ENCODE results near the gene ITGB2.
A peak's percentile ranks its signal among the peaks of the same experiment; 100 is the strongest.

The ITGB2 gene

GRCh38 chr21:44878053-44878982 is 42.4 kb downstream of the ITGB2 start:
- Histone ChIP-seq H3K4me3 (no peak overlapping the region), H3K27ac (peak overlapping the region in 10 of 21 experiments; percentile 7 to 84 (median 42))

GRCh38 chr21:44876849-44877575 is 43.7 kb downstream of the ITGB2 start:
- peak overlapping the region in 5 of 21 experiments; percentile 17 to 93 (median 29) for H3K27ac ChIP-seq
- H3K4me3 ChIP-seq = no peak overlapping the region

- H3K4me3 ChIP-seq = peak overlapping the region; percentile 62 to 97 (median 92)
- peak overlapping the region in 20 of 21 experiments; percentile 80 to 97 (median 91) for H3K27ac ChIP-seq
Measured at GRCh38 chr21:44875316-44875700, 45.4 kb downstream of the ITGB2 start.

GRCh38 chr21:44874497-44875315 is 46.0 kb downstream of the ITGB2 start:
- Histone ChIP-seq H3K4me3 (peak overlapping the region; percentile 62 to 97 (median 92)), H3K27ac (peak overlapping the region; percentile 80 to 97 (median 91))

GRCh38 chr21:44874240-44874496 is 46.5 kb downstream of the ITGB2 start:
- Histone ChIP-seq H3K27ac (peak overlapping the region; percentile 80 to 97 (median 91)), H3K4me3 (peak overlapping the region; percentile 62 to 97 (median 92))

GRCh38 chr21:44873356-44874239 is 47.1 kb downstream of the ITGB2 start, which contains the start of gene PTTG1IP:
PTTG1IP (minus strand) TSS chr21:44873690; CDS start chr21:44873616, 74 bp downstream.
- H3K27ac ChIP-seq = peak within 1 kb of the TSS; percentile 80 to 97 (median 91)
- peak within 1 kb of the TSS; percentile 62 to 97 (median 92) for H3K4me3 ChIP-seq

GRCh38 chr21:44872649-44873355 is 47.9 kb downstream of the ITGB2 start:
- Histone ChIP-seq H3K27ac (peak overlapping the region; percentile 63 to 97 (median 88)), H3K4me3 (peak overlapping the region; percentile 62 to 97 (median 92))

GRCh38 chr21:44872323-44872648 is 48.4 kb downstream of the ITGB2 start:
- H3K27ac ChIP-seq = peak overlapping the region; percentile 63 to 97 (median 88)
- peak overlapping the region; percentile 62 to 97 (median 92) for H3K4me3 ChIP-seq

GRCh38 chr21:44871576-44872269 is 49.0 kb downstream of the ITGB2 start:
- Histone ChIP-seq H3K4me3 (peak overlapping the region; percentile 62 to 97 (median 92)), H3K27ac (peak overlapping the region in 18 of 21 experiments; percentile 27 to 97 (median 90))

- H3K27ac ChIP-seq = peak overlapping the region in 15 of 21 experiments; percentile 11 to 97 (median 80)
- peak overlapping the region in 3 of 7 experiments; percentile 3 to 97 (median 96) for H3K4me3 ChIP-seq
Measured at GRCh38 chr21:44870748-44871495, 49.8 kb downstream of the ITGB2 start.

- Histone ChIP-seq H3K4me3 (peak overlapping the region in 1 of 7 experiments; percentile 3), H3K27ac (peak overlapping the region in 18 of 21 experiments; percentile 9 to 94 (median 64))
Measured at GRCh38 chr21:44869781-44870747, 50.6 kb downstream of the ITGB2 start.

- H3K27ac ChIP-seq = peak overlapping the region in 14 of 21 experiments; percentile 10 to 94 (median 44)
- H3K4me3 ChIP-seq = no peak overlapping the region
Measured at GRCh38 chr21:44868707-44869106, 52.0 kb downstream of the ITGB2 start.

GRCh38 chr21:44867999-44868700 is 52.5 kb downstream of the ITGB2 start:
- Histone ChIP-seq H3K4me3 (no peak overlapping the region), H3K27ac (peak overlapping the region in 11 of 21 experiments; percentile 9 to 82 (median 42))

GRCh38 chr21:44867464-44867863 is 53.2 kb downstream of the ITGB2 start:
- no peak overlapping the region for H3K4me3 ChIP-seq
- peak overlapping the region in 1 of 21 experiments; percentile 82 for H3K27ac ChIP-seq

GRCh38 chr21:44866780-44867179 is 53.9 kb downstream of the ITGB2 start:
- Histone ChIP-seq H3K4me3 (no peak overlapping the region), H3K27ac (peak overlapping the region in 1 of 21 experiments; percentile 14)

Measured in skin epidermis (tissue), 12 donors.